HCT116 (cell line): ENCODE measurements around the gene GRIN1. TPM values are rescaled to one million over a fixed set of nuclear protein-coding genes. Genes with fewer than 3 reads are reported as not detected.

Experiments
- ATAC-seq: fragments of 200-7000 bp; cut with Tn5 transposase; 2 replicates; pipeline ENCODE4 v1.9.1; 2020; ENCODE audit warnings: mild to moderate bottlenecking, moderate library complexity
- BruUV-seq: library from RNA; stranded (reverse); fragments of 400-500 nt; replicated peaks from 2 replicates; lab custom pipeline; 2021; lab: Mats Ljungman, UMichigan
- CTCF ChIA-PET: fragments of 300-600 bp; sonication (Branson Sonifier 250); formaldehyde crosslinking; loops from one replicate; lab custom pipeline; 2021; ENCODE audit warnings: antibody characterized with exemption; lab: Charles Lee
- POLR2A ChIA-PET: fragments of 300-600, 350-600 bp; sonication (Branson Sonifier 250); formaldehyde crosslinking; loops from one replicate; lab custom pipeline; 2021; ENCODE audit warnings: antibody characterized with exemption; lab: Charles Lee
- RAD21 ChIA-PET, 2 experiments: fragments of 300-600 bp; sonication (Branson Sonifier 250); formaldehyde crosslinking; loops; one replicate each; lab custom pipeline; 2023; ENCODE audit warnings: low total read pairs in 2 of 2; ENCODE audit not compliant: uncharacterized antibody in 2 of 2, unreplicated experiment in 2 of 2, low non-redundant PET in 1 of 2; lab: Charles Lee
- DNase-seq: peaks from one replicate; pipeline ENCODE4 v3.0.0-alpha.2; 2010; ENCODE audit warnings: low read depth, low spot score
- H2AFZ ChIP-seq: fragments of 200-600 bp; shearing (Covaris generic), sonication (generic); 2 replicates; pipeline ENCODE4 v1.6.1; 2017; ENCODE audit warnings: low read depth, mixed run types, mixed read lengths, antibody characterized with exemption, low read length; ENCODE audit not compliant: poor library complexity, severe bottlenecking
- H3K27ac ChIP-seq: 2 replicates; pipeline ENCODE4 v1.5.1; 2012; ENCODE audit warnings: low read depth, low read length
- H3K27me3 ChIP-seq: fragments of 200-600 bp; sonication (generic); 2 replicates; pipeline ENCODE4 v1.6.1; 2016; ENCODE audit warnings: mixed run types, low read length, mixed read lengths; ENCODE audit not compliant: insufficient read depth
- H3K36me3 ChIP-seq, 2 experiments: fragments of 200-500 bp in 1 of 2; fragments of 200-600 bp in 1 of 2; sonication (Bioruptor generic) in 1 of 2; sonication (generic) in 1 of 2; 2 replicates each; pipeline versions ENCODE4 v1.5.1 to v1.6.1; 2014 to 2016; ENCODE audit warnings: low read length in 2 of 2, inconsistent platforms in 1 of 2, mixed read lengths in 1 of 2, mixed run types in 1 of 2; ENCODE audit not compliant: insufficient read depth in 2 of 2, control insufficient read depth in 1 of 2
- H3K4me1 ChIP-seq, 2 experiments: fragments of 200-600 bp in 1 of 2; sonication (generic) in 1 of 2; 2 replicates each; pipeline versions ENCODE4 v1.5.1 to v1.6.1; 2012 to 2017; ENCODE audit warnings: low read length in 2 of 2, inconsistent platforms in 1 of 2, mild to moderate bottlenecking in 1 of 2, mixed read lengths in 1 of 2, mixed run types in 1 of 2, moderate library complexity in 1 of 2; ENCODE audit not compliant: insufficient read depth in 2 of 2, control insufficient read depth in 1 of 2
- H3K4me2 ChIP-seq: fragments of 200-600 bp; sonication (generic); 2 replicates; pipeline ENCODE4 v1.6.1; 2017; ENCODE audit warnings: mixed run types, low read length, mixed read lengths
- H3K4me3 ChIP-seq, 2 experiments: fragments of 200-600 bp in 1 of 2; sonication (generic) in 1 of 2; replicated peaks in 1 of 2; 2 replicates each; pipeline ENCODE4 v1.5.1; 2011 to 2016; ENCODE audit warnings: low read length in 2 of 2, control low read depth in 1 of 2, low read depth in 1 of 2, mild to moderate bottlenecking in 1 of 2, mixed read lengths in 1 of 2, mixed run types in 1 of 2
- H3K79me2 ChIP-seq: fragments of 200-600 bp; sonication (generic); 2 replicates; pipeline ENCODE4 v1.6.1; 2017; ENCODE audit warnings: mild to moderate bottlenecking, mixed run types, low read length, moderate library complexity, mixed read lengths; ENCODE audit not compliant: insufficient read depth
- H3K9ac ChIP-seq: fragments of 200-600 bp; sonication (generic); 2 replicates; pipeline ENCODE4 v1.6.1; 2016; ENCODE audit warnings: low read length, mixed read lengths
- H3K9me2 ChIP-seq: fragments of 200-600 bp; sonication (generic), shearing (Covaris generic); 2 replicates; pipeline ENCODE4 v1.6.1; 2017; ENCODE audit warnings: mixed run types, mild to moderate bottlenecking, moderate library complexity; ENCODE audit not compliant: insufficient read depth
- H3K9me3 ChIP-seq, 2 experiments: fragments of 200-500 bp in 1 of 2; fragments of 200-600 bp in 1 of 2; sonication (Bioruptor generic) in 1 of 2; sonication (generic) in 1 of 2; 2 replicates each; pipeline ENCODE4 v1.6.1; 2014 to 2017; ENCODE audit warnings: low read length in 2 of 2, mixed read lengths in 2 of 2, inconsistent platforms in 1 of 2, low read depth in 1 of 2, mild to moderate bottlenecking in 1 of 2, mixed run types in 1 of 2, moderate library complexity in 1 of 2; ENCODE audit not compliant: control insufficient read depth in 1 of 2, insufficient read depth in 1 of 2
- H4K20me1 ChIP-seq: fragments of 200-600 bp; sonication (generic), shearing (Covaris generic); 2 replicates; pipeline ENCODE4 v1.6.1; 2017; ENCODE audit warnings: mixed run types, mild to moderate bottlenecking, moderate library complexity; ENCODE audit not compliant: insufficient read depth
- CTCF ChIP-seq, 3 experiments: fragments of 200-600 bp in 1 of 3; sonication (generic) in 1 of 3; IDR thresholded peaks in 2 of 3; conservative IDR thresholded peaks in 1 of 3; 2 replicates each; pipeline ENCODE4 v1.5.1; 2012 to 2017; ENCODE audit warnings: low read depth in 2 of 3, low read length in 2 of 3, antibody characterized with exemption in 1 of 3, borderline replicate concordance in 1 of 3, control low read depth in 1 of 3, mild to moderate bottlenecking in 1 of 3, mixed read lengths in 1 of 3, mixed run types in 1 of 3, moderate library complexity in 1 of 3; ENCODE audit not compliant: insufficient read depth in 1 of 3
- ZFX ChIP-seq: fragments of 450-650 bp; IDR thresholded peaks from 2 replicates; pipeline ENCODE4 v1.6.1; 2017
- intact Hi-C: fragments of 100-400 bp; cut with micrococcal nuclease; formaldehyde crosslinking; loops from 2 replicates; pipeline ENCODE4 v1.10.0; 2022
- total RNA-seq: library from RNA; stranded (reverse); gene quantifications from one replicate; pipeline ENCODE4 v1.2.1, GENCODE V29; 2021; ENCODE audit not compliant: unreplicated experiment

The GRIN1 gene
- total RNA-seq, 1 experiment from 2014 or later, result 23.1 TPM

GRCh38 chr9:137128862-137129455, 10.0 kb upstream of the GRIN1 start:
- H4K20me1 ChIP-seq, result 0 out of 2 replicates have a peak, but pooled peaks cover 3% of the 10 kb centered on the region
- RAD21 ChIA-PET, result interaction anchor here in 1 of 2 experiments (1.0 kb wide), 2 partner anchors 98 to 108 kb away, joined by 3 read pairs; partner anchors contain the start of gene RNF224
- H3K4me3 ChIP-seq, result peak overlapping the region; percentile 85 to 94
- CTCF ChIA-PET, result interaction anchor here (0.9 to 3.3 kb wide), 5 partner anchors 21 to 108 kb away, joined by 3 to 21 read pairs (median 8); partner anchors contain the start of gene RNF224
- POLR2A ChIA-PET, result interaction anchor here (0.8 to 1.6 kb wide), 7 partner anchors 22 to 112 kb away, joined by 3 to 20 read pairs (median 4); partner anchors contain the start of genes MAN1B1, RNF224 and TPRN
- H2AFZ ChIP-seq, result no peak overlapping the region
- no peaks in the 10 kb centered on the region for H3K9me2 ChIP-seq
- peak overlapping the region; percentile 86 for H3K4me2 ChIP-seq
- H3K9me3 ChIP-seq, result no peaks in the 10 kb centered on the region
- TF ChIP-seq CTCF (IDR thresholded peaks at IDR 0.05 in 2 of 3, conservative IDR thresholded peaks at IDR 0.05 in 1 of 3; ENCODE audit: borderline replicate concordance in 1 of 3, insufficient read depth in 1 of 3, low read depth in 2 of 3, low read length in 2 of 3), result no peak
- 0 out of 2 replicates have a peak, but pooled peaks have one; percentile 87 for TF ChIP-seq ZFX
- peak overlapping the region; percentile 97 for H3K9ac ChIP-seq
- H3K36me3 ChIP-seq, result no peaks in the 10 kb centered on the region
- peaks cover 19 to 37% of the 10 kb centered on the region in 2 experiments; a peak in 3 of 4 replicates for H3K4me1 ChIP-seq
- intact Hi-C loops, result no loop called here
- DNase-seq (no peak), ATAC-seq (peak; percentile 16)
- BruUV-seq, result no TSS peak
- H3K27ac ChIP-seq, result peak overlapping the region; percentile 89
- peaks cover 31% of the 10 kb centered on the region for H3K79me2 ChIP-seq
- no peaks in the 10 kb centered on the region for H3K27me3 ChIP-seq
